Spleen (tissue), 11 donors: ENCODE results near the gene TEF. TPM values are rescaled to one million over a fixed set of nuclear protein-coding genes. Genes with fewer than 3 reads are reported as not detected.

ENCODE experiments used
- DNase-seq: peaks from one replicate; pipeline ENCODE4 v3.0.0-alpha.2; 2020
- H3K27ac ChIP-seq, 8 donors: fragments of 200-600 bp; sonication (generic) in 7 of 8; 1 replicate in 4 of 8; 2 replicates in 4 of 8; pipeline versions ENCODE4 v1.5.0 to v1.8.0; 2016 to 2021; ENCODE audit warnings: inconsistent platforms in 4 of 8, mild to moderate bottlenecking in 4 of 8, moderate library complexity in 1 of 8
- H3K27me3 ChIP-seq, 7 donors: fragments of 200-600 bp; sonication (generic) in 6 of 7; replicated peaks in 1 of 7; 1 replicate in 4 of 7; 2 replicates in 3 of 7; pipeline versions ENCODE4 v1.5.0 to v1.8.0; 2016 to 2021; ENCODE audit warnings: inconsistent platforms in 3 of 7, mild to moderate bottlenecking in 1 of 7
- H3K36me3 ChIP-seq, 6 donors: fragments of 200-600 bp; sonication (generic) in 5 of 6; 1 replicate in 4 of 6; 2 replicates in 2 of 6; pipeline versions ENCODE4 v1.5.0 to v1.8.0; 2016 to 2021; ENCODE audit warnings: inconsistent platforms in 2 of 6
- H3K4me1 ChIP-seq, 6 donors: fragments of 200-600 bp; sonication (generic) in 5 of 6; 1 replicate in 3 of 6; 2 replicates in 3 of 6; pipeline versions ENCODE4 v1.5.0 to v1.8.0; 2016 to 2021; ENCODE audit warnings: inconsistent platforms in 3 of 6
- H3K4me3 ChIP-seq, 8 donors: fragments of 200-600 bp; sonication (generic) in 7 of 8; 1 replicate in 4 of 8; 2 replicates in 4 of 8; pipeline versions ENCODE4 v1.5.0 to v1.8.0; 2016 to 2021; ENCODE audit warnings: inconsistent platforms in 4 of 8, mild to moderate bottlenecking in 4 of 8, moderate library complexity in 2 of 8
- H3K9me3 ChIP-seq, 8 donors: fragments of 200-600 bp; sonication (generic) in 7 of 8; 1 replicate in 4 of 8; 2 replicates in 4 of 8; pipeline versions ENCODE4 v1.5.0 to v1.8.0; 2016 to 2021; ENCODE audit warnings: inconsistent platforms in 4 of 8
- CTCF ChIP-seq, 11 experiments: fragments of 200-600 bp in 7 of 11; fragments of 450-650 bp in 4 of 11; sonication (generic) in 4 of 11; IDR thresholded peaks in 8 of 11; conservative IDR thresholded peaks in 3 of 11; 1 replicate in 7 of 11; 2 replicates in 4 of 11; pipeline versions ENCODE4 v1.4.0 to v1.8.0; 2016 to 2021; ENCODE audit warnings: antibody characterized with exemption in 11 of 11, inconsistent platforms in 4 of 11, mild to moderate bottlenecking in 1 of 11
- POLR2A ChIP-seq, 3 donors: fragments of 450-650 bp; IDR thresholded peaks; one replicate each; pipeline ENCODE4 v1.5.1; 2017; ENCODE audit warnings: antibody characterized with exemption in 3 of 3, mild to moderate bottlenecking in 1 of 3
- POLR2AphosphoS5 ChIP-seq, 3 donors: sonication (generic); formaldehyde crosslinking; IDR thresholded peaks; one replicate each; pipeline ENCODE4 v1.5.1; 2017; ENCODE audit warnings: antibody characterized with exemption in 3 of 3
- WGBS, 5 donors: extraction: QIAGEN DNeasy Blood & Tissue Kit in 3 of 5; methylation state at CpG; one replicate each; pipeline versions ENCODE4 v1.1.5 to v1.1.7; 2013 to 2018; 5-methylcytosine and 5-hydroxymethylcytosine counted together
- intact Hi-C: fragments of 100-400 bp; cut with DNase I; formaldehyde crosslinking; loops from one replicate; pipeline ENCODE4 v1.15.0; 2023; ENCODE audit warnings: low total_unique reads
- polyA plus RNA-seq, 3 donors: library from polyadenylated mRNA; stranded (reverse); fragments of 200-250 nt; gene quantifications; one replicate each; pipeline ENCODE4 v1.2.1, GENCODE V29; 2013
- total RNA-seq, 7 donors: library from RNA; depleted of rRNA in 3 of 7; stranded (reverse); fragments of >200 nt in 3 of 7; fragmentation: NEBNext Ultra II Directional in 4 of 7; extraction: Animal tissue kit (Norgen Biotek cat#: 25700) in 4 of 7; gene quantifications; one replicate each; pipeline versions ENCODE4 v1.1.0 to v1.2.1, GENCODE V29; 2016 to 2021
- donor health status: healthy with polysubstance abuse.
- donor health status: DM: no; HTN: no; CAD: no; lungs with moderate emphysema.
- donor health status: DM: no; HTN: no; CAD: no.
- donor health status: Bipolar disorder and iron deficiency.
- donor health status: healthy.
- donor health status: DM: no; HTN: no; CAD: no.
- donor health status: DM: yes; HTN: yes; CAD: no.

TEF gene
- total and polyA plus RNA-seq, 10 donors: 2.2 to 29.9 (median 11.6) TPM

- intact Hi-C loops: no loop called here
- no peak for DNase-seq
- no peak for TF ChIP-seq POLR2A (IDR thresholded peaks at IDR 0.05)
- no peak for TF ChIP-seq CTCF (IDR thresholded peaks at IDR 0.05 in 8 of 11, conservative IDR thresholded peaks at IDR 0.05 in 3 of 11)
- TF ChIP-seq POLR2AphosphoS5 (IDR thresholded peaks at IDR 0.05): no peak
- Histone ChIP-seq H3K36me3 (no peaks in the 10 kb centered on the region), H3K9me3 (no peaks in the 10 kb centered on the region), H3K4me1 (peaks cover 7 to 29% (median 19%) of the 10 kb centered on the region in 6 donors), H3K27me3 (peaks cover 0 to 13% (median 0%) of the 10 kb centered on the region in 7 donors), H3K27ac (no peak overlapping the region), H3K4me3 (no peak overlapping the region)
- 85 to 93% (median 91%) methylated on average over 5 of the region's 5 CpGs for WGBS, 5 donors
These were observed 16.3 kb upstream of the TEF start for GRCh38 chr22:41365425-41365824.

- Histone ChIP-seq H3K4me3 (peak overlapping the region in 6 of 8 donors; percentile 14 to 64 (median 38)), H3K27me3 (peaks cover 0 to 13% (median 0%) of the 10 kb centered on the region in 7 donors), H3K27ac (peak overlapping the region in 4 of 8 donors; percentile 56 to 70 (median 60)), H3K9me3 (no peaks in the 10 kb centered on the region), H3K36me3 (no peaks in the 10 kb centered on the region), H3K4me1 (peaks cover 7 to 30% (median 20%) of the 10 kb centered on the region in 6 donors)
- 65 to 70% (median 67%) methylated on average over 15 to 17 of the region's 17 CpGs for WGBS, 5 donors
- no peak for TF ChIP-seq POLR2A (IDR thresholded peaks at IDR 0.05)
- no peak for TF ChIP-seq CTCF (IDR thresholded peaks at IDR 0.05 in 8 of 11, conservative IDR thresholded peaks at IDR 0.05 in 3 of 11)
- no peak for TF ChIP-seq POLR2AphosphoS5 (IDR thresholded peaks at IDR 0.05)
- intact Hi-C loops: no loop called here
- DNase-seq: no peak
These were observed 15.3 kb upstream of the TEF start for GRCh38 chr22:41366323-41367029.

- H3K27me3 ChIP-seq: peaks cover 0 to 13% (median 0%) of the 10 kb centered on the region in 7 donors
- H3K36me3 ChIP-seq: no peaks in the 10 kb centered on the region
- WGBS, 5 donors: 7 to 28% (median 9%) methylated on average over 5 to 21 of the region's 21 CpGs
- H3K27ac ChIP-seq: peak overlapping the region in 6 of 8 donors; percentile 20 to 70 (median 59)
- peaks cover 7 to 30% (median 20%) of the 10 kb centered on the region in 6 donors for H3K4me1 ChIP-seq
- intact Hi-C loops: no loop called here
- H3K4me3 ChIP-seq: peak overlapping the region; percentile 15 to 64 (median 38)
- TF ChIP-seq CTCF (IDR thresholded peaks at IDR 0.05 in 8 of 11, conservative IDR thresholded peaks at IDR 0.05 in 3 of 11) (peak in 5 of 11 experiments; percentile 15 to 43 (median 23)), POLR2AphosphoS5 (IDR thresholded peaks at IDR 0.05) (peak; percentile 84 to 94 (median 89)), POLR2A (IDR thresholded peaks at IDR 0.05) (no peak)
- H3K9me3 ChIP-seq: no peaks in the 10 kb centered on the region
- peak; percentile 92 for DNase-seq
These were observed 14.6 kb upstream of the TEF start for GRCh38 chr22:41367039-41367679.
